ENCODE data around the gene OBSL1.

DNA sequence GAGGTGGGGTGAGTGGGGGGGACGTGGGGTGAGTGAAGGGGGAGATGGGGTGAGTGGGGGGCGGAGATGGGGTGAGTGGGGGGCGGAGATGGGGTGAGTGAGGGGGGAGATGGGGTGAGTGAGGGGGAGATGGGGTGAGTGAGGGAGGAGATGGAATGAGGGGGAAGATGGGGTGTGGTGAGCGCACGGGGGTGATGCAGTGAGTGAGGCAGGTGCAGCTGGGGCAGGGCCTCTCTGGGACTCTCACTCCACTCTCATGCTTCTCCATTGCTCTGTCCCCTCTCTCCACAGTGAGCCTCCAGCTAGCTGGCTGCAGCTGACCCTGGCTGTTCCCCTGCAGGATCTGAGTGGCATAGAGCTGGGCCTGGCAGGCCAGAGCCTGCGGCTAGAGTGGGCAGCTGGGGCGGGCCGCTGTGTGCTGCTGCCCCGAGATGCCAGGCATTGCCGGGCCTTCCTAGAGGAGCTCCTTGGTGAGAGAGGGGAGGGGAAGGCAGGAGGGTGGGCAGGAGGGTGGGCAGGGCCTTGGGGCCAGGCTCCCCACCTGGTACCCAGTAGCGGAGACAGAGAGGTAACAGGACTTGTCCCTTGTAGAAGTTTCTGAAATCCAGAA, 42.2 kb upstream of the OBSL1 start:
- TF ChIP-seq SMC3 (IDR thresholded peaks at IDR 0.05; ENCODE audit: low read depth, low read length): no peak
- TF ChIP-seq CTCF (conservative IDR thresholded peaks at IDR 0.05; ENCODE audit: low read depth, low read length): no peak
